Neuronal stem cell (in vitro differentiated cells): ENCODE data around the gene TSHR.

Source experiments
- DNase-seq: peaks from one replicate; pipeline ENCODE4 v3.0.0-alpha.2; 2013; ENCODE audit warnings: low spot score
- H2AFZ ChIP-seq: one replicate; pipeline ENCODE4 v1.6.1; 2013; ENCODE audit warnings: mild to moderate bottlenecking, low read length, inconsistent platforms
- H2AK5ac ChIP-seq: 2 replicates; pipeline ENCODE4 v1.6.1; 2013; ENCODE audit warnings: low read depth, mild to moderate bottlenecking, inconsistent platforms, low read length, moderate library complexity, mixed read lengths
- H2BK120ac ChIP-seq: 2 replicates; pipeline ENCODE4 v1.6.1; 2013; ENCODE audit warnings: low read depth, mild to moderate bottlenecking, inconsistent platforms, low read length, moderate library complexity, mixed read lengths
- H2BK12ac ChIP-seq: one replicate; pipeline ENCODE4 v1.6.1; 2013; ENCODE audit warnings: low read length, inconsistent platforms
- H2BK15ac ChIP-seq: 2 replicates; pipeline ENCODE4 v1.6.1; 2013; ENCODE audit warnings: mild to moderate bottlenecking, low read length, inconsistent platforms, mixed read lengths
- H2BK5ac ChIP-seq: one replicate; pipeline ENCODE4 v1.6.1; 2013; ENCODE audit warnings: inconsistent platforms, mild to moderate bottlenecking, low read length, moderate library complexity
- H3K14ac ChIP-seq: one replicate; pipeline ENCODE4 v1.6.1; 2013; ENCODE audit warnings: low read length, inconsistent platforms
- H3K18ac ChIP-seq: 2 replicates; pipeline ENCODE4 v1.6.1; 2013; ENCODE audit warnings: low read length, inconsistent platforms
- H3K23ac ChIP-seq: 2 replicates; pipeline ENCODE4 v1.6.1; 2013; ENCODE audit warnings: low read depth, mild to moderate bottlenecking, mixed read lengths, low read length, inconsistent platforms; ENCODE audit not compliant: poor library complexity
- H3K27ac ChIP-seq: replicated peaks from 3 replicates; pipeline ENCODE4 v1.5.1; 2013; ENCODE audit warnings: low read length, inconsistent platforms
- H3K27me3 ChIP-seq, 3 experiments: 2 replicates each; pipeline ENCODE4 v1.6.1; 2013; ENCODE audit warnings: low read length in 3 of 3, mild to moderate bottlenecking in 2 of 3, inconsistent platforms in 1 of 3, low read depth in 1 of 3, mixed read lengths in 1 of 3, moderate library complexity in 1 of 3; ENCODE audit not compliant: control insufficient read depth in 3 of 3, insufficient read depth in 3 of 3
- H3K36me3 ChIP-seq, 2 donors: replicated peaks in 1 of 2; 2 replicates each; pipeline ENCODE4 v1.6.1; 2013; ENCODE audit warnings: low read length in 2 of 2; ENCODE audit not compliant: control insufficient read depth in 2 of 2, insufficient read depth in 2 of 2
- H3K4ac ChIP-seq: 2 replicates; pipeline ENCODE4 v1.6.1; 2013; ENCODE audit warnings: inconsistent platforms, mild to moderate bottlenecking, low read length, moderate library complexity
- H3K4me1 ChIP-seq, 2 donors: 1 replicate in 1 of 2; 2 replicates in 1 of 2; pipeline ENCODE4 v1.6.1; 2013; ENCODE audit warnings: low read length in 2 of 2, low read depth in 1 of 2; ENCODE audit not compliant: control insufficient read depth in 2 of 2, insufficient read depth in 1 of 2
- H3K4me2 ChIP-seq: one replicate; pipeline ENCODE4 v1.6.1; 2013; ENCODE audit warnings: mild to moderate bottlenecking, low read length, inconsistent platforms; ENCODE audit not compliant: insufficient read depth, poor library complexity, severe bottlenecking
- H3K4me3 ChIP-seq, 2 donors: 2 replicates each; pipeline ENCODE4 v1.5.1; 2013; ENCODE audit warnings: low read length in 2 of 2, mild to moderate bottlenecking in 2 of 2, inconsistent platforms in 1 of 2, moderate library complexity in 1 of 2
- H3K79me1 ChIP-seq: one replicate; pipeline ENCODE4 v1.6.1; 2013; ENCODE audit warnings: low read depth, mild to moderate bottlenecking, inconsistent platforms, low read length, moderate library complexity
- H3K9ac ChIP-seq: one replicate; pipeline ENCODE4 v1.6.1; 2013; ENCODE audit warnings: mild to moderate bottlenecking, low read depth, low read length, inconsistent platforms; ENCODE audit not compliant: poor library complexity
- H3K9me3 ChIP-seq, 2 donors: replicated peaks in 1 of 2; 2 replicates each; pipeline versions ENCODE3 to v1.6.1; 2013; ENCODE audit warnings: low read length in 2 of 2, mild to moderate bottlenecking in 2 of 2, inconsistent platforms in 1 of 2, low read depth in 1 of 2, mixed read lengths in 1 of 2, moderate library complexity in 1 of 2; ENCODE audit not compliant: control insufficient read depth in 2 of 2, insufficient read depth in 1 of 2
- H4K8ac ChIP-seq: one replicate; pipeline ENCODE4 v1.6.1; 2013; ENCODE audit warnings: low read depth, mild to moderate bottlenecking, inconsistent platforms, low read length, moderate library complexity
- H4K91ac ChIP-seq: one replicate; pipeline ENCODE4 v1.6.1; 2013; ENCODE audit warnings: low read length, low read depth, mild to moderate bottlenecking, inconsistent platforms; ENCODE audit not compliant: poor library complexity
- whole genome bisulfite sequencing, 2 donors: extraction: QIAGEN DNeasy Blood & Tissue Kit; methylation state at CpG; one replicate each; pipeline ENCODE4 v1.1.7; 2013; ENCODE audit warnings: missing lambda C conversion rate in 2 of 2, mixed read lengths in 1 of 2; ENCODE audit not compliant: insufficient read length in 2 of 2, insufficient replicate concordance in 1 of 2; ENCODE audit errors: extremely low coverage in 2 of 2; 5-methylcytosine and 5-hydroxymethylcytosine counted together

TSHR gene

GRCh38 chr14:80927083-80927989 is 28.1 kb upstream of the TSHR start:
- Histone ChIP-seq H3K9ac (no peak overlapping the region), H3K79me1 (no peaks in the 10 kb centered on the region), H3K27me3 (no peaks in the 10 kb centered on the region), H2AFZ (no peak overlapping the region), H2AK5ac (no peak overlapping the region), H4K8ac (no peak overlapping the region), H3K23ac (no peak overlapping the region), H2BK5ac (no peak overlapping the region), H2BK120ac (no peak overlapping the region), H3K4me2 (no peak overlapping the region), H2BK15ac (no peak overlapping the region), H4K91ac (no peak overlapping the region), H3K4me1 (no peaks in the 10 kb centered on the region), H3K18ac (no peak overlapping the region), H3K4ac (no peak overlapping the region), H3K27ac (no peak overlapping the region), H3K14ac (no peak overlapping the region), H3K9me3 (peaks cover 0 to 9% of the 10 kb centered on the region in 2 donors), H3K36me3 (no peaks in the 10 kb centered on the region), H3K4me3 (no peak overlapping the region), H2BK12ac (no peak overlapping the region)
- DNase-seq, result no peak
- WGBS, 2 donors, result no CpG with 5 or more reads among the region's 8 CpGs

DNA sequence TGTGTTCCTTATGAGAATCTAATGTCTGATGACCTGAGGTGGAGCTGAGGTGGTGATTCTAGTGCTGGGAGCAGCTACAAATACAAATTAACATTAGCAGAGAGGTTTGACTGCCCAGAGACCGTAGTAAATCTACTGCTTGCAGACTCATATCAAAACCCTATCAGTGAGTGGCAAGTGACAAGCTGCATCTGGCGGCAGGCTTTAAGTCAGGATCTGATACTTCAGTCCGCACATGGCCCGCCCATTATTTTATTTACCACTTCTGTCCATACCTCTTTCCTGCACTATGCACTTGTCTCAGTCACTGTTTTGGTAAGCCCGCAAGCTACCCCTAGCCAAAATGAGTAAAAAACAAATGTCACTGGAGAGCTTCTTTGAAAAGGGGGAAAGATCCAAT is 25.3 kb upstream of the TSHR start:
- Histone ChIP-seq H3K36me3 (no peaks in the 10 kb centered on the region), H3K4ac (no peak overlapping the region), H4K91ac (no peak overlapping the region), H2BK120ac (no peak overlapping the region), H2BK5ac (no peak overlapping the region), H3K9me3 (peaks cover 0 to 8% of the 10 kb centered on the region in 2 donors), H3K4me1 (no peaks in the 10 kb centered on the region), H3K23ac (no peak overlapping the region), H3K14ac (no peak overlapping the region), H3K4me3 (no peak overlapping the region), H2BK15ac (no peak overlapping the region), H2AFZ (no peak overlapping the region), H3K27ac (no peak overlapping the region), H4K8ac (no peak overlapping the region), H3K27me3 (no peaks in the 10 kb centered on the region), H3K18ac (no peak overlapping the region), H3K79me1 (no peaks in the 10 kb centered on the region), H2BK12ac (no peak overlapping the region), H3K9ac (no peak overlapping the region), H3K4me2 (no peak overlapping the region), H2AK5ac (no peak overlapping the region)
- no CpG with 5 or more reads among the region's 5 CpGs for WGBS, 2 donors
- DNase-seq, result no peak

- Histone ChIP-seq H3K4me3 (no peak overlapping the region), H3K36me3 (peaks cover 0 to 3% of the 10 kb centered on the region in 2 donors)
Observed at GRCh38 chr14:80930836-80931389, 24.5 kb upstream of the TSHR start.

GRCh38 chr14:80933282-80933681 is 22.1 kb upstream of the TSHR start:
- Histone ChIP-seq H3K27ac (no peak overlapping the region), H3K18ac (no peak overlapping the region), H2BK5ac (no peak overlapping the region), H3K27me3 (no peaks in the 10 kb centered on the region), H4K8ac (no peak overlapping the region), H3K4me3 (no peak overlapping the region), H3K9ac (no peak overlapping the region), H3K4me2 (no peak overlapping the region), H2AK5ac (no peak overlapping the region), H2BK120ac (no peak overlapping the region), H3K4me1 (no peaks in the 10 kb centered on the region), H2AFZ (no peak overlapping the region), H3K79me1 (no peaks in the 10 kb centered on the region), H4K91ac (no peak overlapping the region), H2BK15ac (no peak overlapping the region), H3K14ac (no peak overlapping the region), H3K36me3 (peaks cover 0 to 5% of the 10 kb centered on the region in 2 donors), H2BK12ac (no peak overlapping the region), H3K4ac (no peak overlapping the region), H3K23ac (no peak overlapping the region), H3K9me3 (no peaks in the 10 kb centered on the region)
- DNase-seq, result no peak

More at GRCh38 chr14:80930836-80931389, 24.5 kb upstream of the TSHR start:
- Histone ChIP-seq H3K27ac (no peak overlapping the region), H2AFZ (no peak overlapping the region), H3K23ac (no peak overlapping the region), H2AK5ac (no peak overlapping the region), H3K9me3 (no peaks in the 10 kb centered on the region), H2BK5ac (no peak overlapping the region), H2BK12ac (no peak overlapping the region), H3K4ac (no peak overlapping the region), H3K4me2 (no peak overlapping the region), H2BK15ac (no peak overlapping the region), H4K91ac (no peak overlapping the region), H3K9ac (no peak overlapping the region), H4K8ac (no peak overlapping the region), H3K14ac (no peak overlapping the region), H3K27me3 (no peaks in the 10 kb centered on the region), H3K18ac (no peak overlapping the region), H3K4me1 (no peaks in the 10 kb centered on the region), H2BK120ac (no peak overlapping the region), H3K79me1 (no peaks in the 10 kb centered on the region)
- WGBS, 2 donors, result no CpG with 5 or more reads among the region's 8 CpGs
- DNase-seq, result no peak
